T-helper 2 cell (primary cell): ENCODE measurements around the gene SMAP2.
A peak's percentile ranks its signal among the peaks of the same experiment; 100 is the strongest.
"Not testable (repeated sequence)": the region's sequence is repeated elsewhere in the genome, so short reads cannot be mapped to it uniquely, and the experiment has no call there.

Experiments used
- DNase-seq, 5 experiments: peaks; one replicate each; pipeline versions ENCODE4 v3.0.0 to v3.0.0-alpha.2; 2012 to 2022
- total RNA-seq, 2 donors: gene quantifications; one replicate each; lab custom pipeline; 2026; lab: John Stamatoyannopoulos, UW

The SMAP2 gene
- total RNA-seq = 214 to 254 reads per million in 2 donors

DNA sequence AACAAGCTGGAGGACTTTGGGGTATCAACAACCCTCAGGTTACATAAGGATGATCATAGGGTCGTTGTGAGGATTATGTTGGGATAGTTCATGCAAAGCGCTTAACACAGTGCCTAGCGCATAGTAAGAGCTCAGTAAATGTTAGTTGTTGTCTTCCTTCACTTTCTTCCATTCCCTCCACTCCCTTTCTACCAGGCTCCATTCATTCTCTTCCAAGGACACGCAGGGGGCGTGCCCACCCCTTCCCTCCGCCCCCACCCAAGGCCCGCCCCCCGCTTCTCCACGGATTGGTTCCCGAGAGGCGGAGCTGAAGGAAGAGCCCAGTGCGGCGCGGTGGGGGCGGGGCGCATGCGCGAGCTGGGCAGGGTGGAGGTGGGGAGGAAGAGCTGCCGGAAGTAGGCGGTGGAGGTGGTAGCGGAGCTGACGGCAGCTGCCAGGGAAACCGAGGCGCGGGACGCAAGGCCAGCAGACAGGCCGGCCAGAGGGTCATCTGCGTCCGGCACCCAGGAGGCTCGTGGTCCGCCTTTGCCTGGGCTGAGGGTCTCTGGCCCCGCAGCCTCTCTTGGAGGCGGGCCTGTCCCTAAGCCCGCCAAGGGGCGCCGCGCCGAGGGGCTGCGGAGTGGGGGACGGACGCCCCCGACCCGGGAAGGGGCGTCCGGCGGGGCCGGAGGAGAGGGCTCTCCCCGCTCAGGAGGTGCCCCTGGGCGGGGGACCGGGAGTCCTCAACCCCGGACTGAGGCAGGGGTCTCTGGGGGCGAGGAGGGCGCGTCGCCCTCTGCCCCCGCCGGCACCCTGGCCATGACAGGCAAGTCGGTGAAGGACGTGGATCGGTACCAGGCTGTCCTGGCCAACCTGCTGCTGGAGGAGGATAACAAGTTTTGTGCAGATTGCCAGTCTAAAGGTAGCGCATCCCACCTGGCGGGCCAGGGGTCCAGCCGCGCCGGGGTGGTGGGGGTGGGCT is at the start of gene SMAP2:
Gene SMAP2 (plus strand): TSS at position 405 of the 961 bp plus-strand sequence. CDS start 394 bp downstream, at position 799.
- DNase-seq = peak; percentile 93 to 97 (median 94)

DNA sequence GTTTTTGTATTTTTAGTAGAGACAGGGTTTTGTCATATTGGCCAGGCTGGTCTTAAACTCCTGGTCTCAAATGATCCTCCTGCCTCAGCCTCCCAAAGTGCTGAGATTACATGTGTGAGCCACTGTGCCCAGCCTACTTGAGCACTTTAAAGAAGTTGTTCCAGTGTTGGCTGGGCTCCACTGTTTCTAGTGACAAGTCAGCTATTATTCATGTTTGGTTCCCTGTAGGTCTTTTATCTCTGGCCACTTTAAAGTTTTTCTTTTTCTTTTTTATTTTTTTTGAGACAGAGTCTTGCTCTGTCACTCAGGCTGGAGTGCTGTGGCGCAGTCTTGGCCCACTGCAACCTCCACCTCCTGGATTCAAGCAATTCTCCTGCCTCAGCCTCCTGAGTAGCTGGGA is 42.1 kb upstream of the SMAP2 start:
- not testable (repeated sequence) for DNase-seq

DNA sequence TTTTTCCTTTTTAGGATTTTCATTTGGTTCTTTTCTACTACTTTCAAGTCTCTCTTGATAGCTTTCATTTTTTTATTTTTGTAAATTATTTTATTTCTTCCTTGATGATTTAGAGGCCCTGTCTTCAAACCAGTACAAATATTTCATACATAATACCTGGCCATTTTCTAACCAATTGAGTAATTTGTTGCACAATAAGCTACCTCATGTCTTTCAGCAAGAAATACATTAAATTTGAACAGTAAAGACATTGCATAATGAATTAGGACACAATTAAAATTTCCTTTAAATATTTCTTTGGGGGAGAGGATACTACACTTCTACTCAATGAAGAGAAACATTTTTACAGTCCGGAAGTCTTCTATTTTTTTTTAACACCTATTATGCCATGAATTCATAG is 40.8 kb upstream of the SMAP2 start:
- no peak for DNase-seq

DNA sequence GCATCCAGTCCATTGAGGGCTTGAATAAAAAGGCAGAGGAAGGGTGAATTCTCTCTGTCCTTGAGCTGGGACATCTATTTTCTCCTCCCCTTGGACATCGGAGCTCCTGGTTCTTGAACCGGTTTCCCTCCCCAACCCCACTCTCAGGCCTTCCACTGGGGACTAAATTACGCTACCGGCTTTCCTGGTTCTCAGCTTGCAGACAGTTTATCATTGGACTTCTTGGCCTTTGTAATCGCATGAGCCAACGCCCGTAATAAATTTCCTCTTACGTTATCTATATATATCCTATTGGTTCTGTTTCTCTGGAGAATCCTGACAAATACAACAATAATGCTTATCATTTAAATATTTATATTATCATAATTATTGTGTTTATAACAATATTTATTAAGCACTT is 36.1 kb upstream of the SMAP2 start:
- no peak for DNase-seq

- DNase-seq = peak; percentile 71 to 88 (median 79)
Measured at GRCh38 chr1:40338745-40339419, 34.6 kb upstream of the SMAP2 start.

GRCh38 chr1:40339420-40340323 is 33.9 kb upstream of the SMAP2 start:
- no peak for DNase-seq

DNA sequence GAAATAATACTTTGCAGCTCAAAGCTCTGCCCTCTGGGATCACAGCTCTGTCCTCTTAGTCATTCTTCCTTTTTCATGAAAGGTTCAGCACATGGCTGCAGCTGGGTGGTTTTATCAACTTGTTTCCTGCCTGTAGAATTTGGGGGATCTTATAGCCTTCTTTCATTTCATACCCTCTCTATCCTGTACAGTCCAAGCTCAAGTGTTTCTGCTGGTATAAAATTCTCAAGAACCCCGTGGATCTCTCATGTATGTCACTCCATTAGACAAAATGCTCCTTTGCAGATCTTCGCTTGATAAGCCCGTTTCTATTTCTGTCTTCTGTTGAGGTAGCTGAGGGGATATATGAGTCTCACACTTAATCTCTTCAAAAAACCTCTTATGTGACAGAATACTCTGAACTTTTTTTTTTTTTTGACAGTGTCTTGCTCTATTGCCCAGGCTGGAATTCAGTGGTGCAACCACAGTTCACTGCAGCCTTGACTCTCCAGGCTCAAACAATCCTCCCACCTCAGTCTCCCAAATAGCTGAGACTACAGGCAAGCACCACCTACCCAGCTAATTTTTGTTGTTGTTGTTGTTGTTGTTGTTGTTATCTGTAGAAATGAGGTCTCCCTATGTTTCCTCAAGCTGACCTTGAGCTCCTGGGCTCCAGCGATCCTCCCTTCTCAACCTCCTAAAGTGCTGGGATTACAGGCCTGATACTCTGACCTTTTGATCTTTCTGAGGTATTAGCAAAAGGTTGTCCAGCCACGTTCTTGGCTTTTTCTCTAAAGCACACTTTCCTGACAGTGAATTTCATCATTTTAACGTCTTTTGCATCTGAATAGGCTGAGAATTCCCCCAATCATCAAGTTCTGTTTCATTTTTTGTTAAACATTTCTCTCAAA is 31.8 kb upstream of the SMAP2 start:
- peak in 1 of 5 experiments; percentile 57 for DNase-seq

- not testable (repeated sequence) for DNase-seq
Measured at GRCh38 chr1:40342381-40342717, 31.2 kb upstream of the SMAP2 start.

DNA sequence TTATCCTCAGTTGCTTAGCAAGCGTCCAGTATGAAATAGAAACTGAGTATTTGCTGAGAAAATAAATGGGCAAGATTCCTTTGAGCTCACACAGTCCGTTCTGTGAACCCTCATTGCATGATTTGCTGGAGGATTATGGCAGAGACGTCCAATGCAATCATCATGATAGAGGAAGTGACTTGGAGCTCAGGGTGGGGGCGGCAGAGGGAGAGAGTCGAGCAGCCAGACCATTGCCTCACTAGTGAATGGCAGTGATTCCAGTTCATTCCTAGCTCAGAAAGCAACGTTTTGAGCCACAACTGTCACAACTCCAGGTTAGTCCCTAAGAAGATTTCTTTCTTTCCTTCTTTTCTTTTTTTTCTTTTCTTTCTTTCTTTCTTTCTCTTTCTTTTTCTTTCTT is 28.9 kb upstream of the SMAP2 start:
- DNase-seq = peak in 1 of 5 experiments; percentile 54

DNA sequence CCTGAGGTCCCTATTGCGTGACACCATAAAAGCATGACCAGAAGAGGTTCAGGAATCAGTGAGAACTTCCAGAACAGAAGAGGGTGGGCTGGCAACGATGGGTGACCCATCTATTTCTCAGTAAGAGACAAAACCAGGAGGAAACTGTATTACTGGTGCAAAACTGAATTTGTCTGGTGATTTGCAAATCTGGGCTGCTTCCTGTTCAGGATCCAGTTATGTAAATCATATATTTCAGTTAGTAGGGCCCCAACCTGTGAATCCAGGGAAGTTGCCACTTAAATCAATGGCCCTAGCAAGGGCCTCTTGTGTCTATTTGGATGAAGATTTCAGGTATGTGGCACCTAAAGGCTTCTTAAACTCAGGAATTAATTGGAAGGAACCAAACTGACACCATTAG is 23.1 kb upstream of the SMAP2 start:
- no peak for DNase-seq

DNA sequence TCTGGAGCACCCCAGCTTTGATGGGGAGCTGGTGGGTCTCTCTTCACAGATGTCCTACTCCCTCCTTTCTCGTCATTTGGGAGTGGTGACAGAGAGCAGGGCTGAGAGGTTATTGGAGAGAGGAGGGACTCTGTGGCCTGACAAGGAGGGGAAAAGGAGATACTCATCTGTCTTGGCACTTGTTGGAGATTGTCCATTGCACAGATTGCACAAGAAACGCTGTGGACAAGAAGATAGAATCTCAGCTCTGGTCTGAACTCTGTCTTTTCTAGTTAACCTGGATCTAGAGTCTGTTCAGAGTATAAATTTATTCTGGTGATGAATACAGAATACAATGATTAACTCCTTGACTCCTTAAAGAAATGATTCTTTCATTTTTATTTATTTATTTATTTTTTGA is 22.4 kb upstream of the SMAP2 start:
- DNase-seq = no peak

DNA sequence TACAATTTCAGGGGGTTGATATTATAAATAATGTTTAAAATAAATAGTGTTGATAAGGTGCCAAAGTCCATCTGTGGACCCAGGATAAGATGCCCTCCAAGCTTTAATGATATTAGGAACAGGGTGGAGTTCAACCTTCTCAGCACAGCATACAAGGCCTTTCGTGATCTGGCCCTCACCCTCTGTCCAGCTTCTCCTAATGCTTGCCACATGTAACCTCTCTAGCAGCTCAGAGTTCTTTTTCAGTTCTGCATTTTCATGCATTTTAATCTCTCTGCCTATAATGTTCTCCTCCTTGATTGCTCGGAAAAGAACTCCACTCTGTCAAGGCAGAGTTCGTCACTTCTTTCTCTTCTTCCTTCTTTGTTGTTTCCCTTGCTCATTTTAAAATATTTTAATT is 21.4 kb upstream of the SMAP2 start:
- no peak for DNase-seq

GRCh38 chr1:40353082-40353481 is 20.4 kb upstream of the SMAP2 start:
- DNase-seq = no peak

- no peak for DNase-seq
Measured at GRCh38 chr1:40357625-40358024, 15.9 kb upstream of the SMAP2 start.

DNA sequence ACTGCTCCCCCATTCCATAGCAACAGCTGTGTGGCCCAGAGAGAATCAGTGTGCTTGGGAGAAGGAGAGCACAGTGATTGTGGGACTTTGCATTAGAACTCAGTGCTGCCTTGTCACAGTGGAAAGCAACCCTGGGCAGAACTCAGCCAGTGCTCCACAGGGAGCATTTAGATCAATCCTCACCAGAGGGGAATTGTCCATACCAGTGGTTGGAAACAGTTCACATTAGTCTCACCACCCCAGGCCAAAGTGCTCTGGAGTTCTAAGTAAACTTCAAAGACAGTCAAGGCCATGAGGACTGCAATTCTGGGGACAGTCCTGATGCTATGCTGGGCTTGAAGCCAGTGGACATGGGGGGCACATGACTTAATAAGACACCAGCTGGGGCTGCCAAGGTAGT is 12.9 kb upstream of the SMAP2 start:
- no peak for DNase-seq

- DNase-seq = no peak
Measured at GRCh38 chr1:40361201-40361600, 12.3 kb upstream of the SMAP2 start.

- DNase-seq = no peak
Measured at GRCh38 chr1:40361637-40362036, 11.9 kb upstream of the SMAP2 start.

DNA sequence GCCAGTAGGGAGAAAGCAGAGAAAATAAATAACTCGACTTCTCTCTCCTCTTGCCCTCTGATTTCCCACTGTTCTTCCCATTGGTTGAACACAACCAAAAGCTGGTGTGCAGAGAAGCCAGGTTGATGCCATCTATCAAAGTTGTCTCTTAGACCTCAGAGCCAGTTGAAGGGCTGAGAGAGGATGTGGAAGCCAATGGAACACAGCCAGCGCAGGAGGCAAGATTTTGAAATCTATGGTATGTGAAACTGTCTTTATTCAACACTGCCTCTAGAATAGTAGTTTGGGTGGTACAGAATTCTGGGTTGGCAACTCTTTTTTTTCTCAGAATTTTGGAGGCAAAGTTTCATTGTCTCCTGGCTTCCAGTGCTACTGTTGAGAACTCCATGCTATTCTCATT is 11.3 kb upstream of the SMAP2 start:
- DNase-seq = no peak

DNA sequence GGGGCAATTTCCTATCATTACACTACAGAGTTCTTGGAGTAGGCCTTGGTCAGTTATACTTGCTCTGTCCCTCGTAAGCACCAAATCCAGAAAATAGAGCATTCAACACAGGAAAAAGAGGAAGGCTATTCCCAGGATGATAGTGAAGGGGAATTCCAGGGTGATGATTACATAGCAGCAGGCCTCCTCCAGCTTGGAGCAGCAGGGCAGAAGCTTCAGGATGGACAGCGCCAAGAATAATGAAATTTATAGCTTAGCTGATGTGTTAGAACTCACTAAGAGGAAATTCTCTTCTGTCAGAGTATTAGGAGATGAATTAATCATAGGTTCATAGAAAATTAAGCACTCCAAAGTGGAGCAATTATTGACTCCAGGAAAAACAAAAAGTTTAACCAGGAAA is 10.8 kb upstream of the SMAP2 start:
- DNase-seq = no peak

DNA sequence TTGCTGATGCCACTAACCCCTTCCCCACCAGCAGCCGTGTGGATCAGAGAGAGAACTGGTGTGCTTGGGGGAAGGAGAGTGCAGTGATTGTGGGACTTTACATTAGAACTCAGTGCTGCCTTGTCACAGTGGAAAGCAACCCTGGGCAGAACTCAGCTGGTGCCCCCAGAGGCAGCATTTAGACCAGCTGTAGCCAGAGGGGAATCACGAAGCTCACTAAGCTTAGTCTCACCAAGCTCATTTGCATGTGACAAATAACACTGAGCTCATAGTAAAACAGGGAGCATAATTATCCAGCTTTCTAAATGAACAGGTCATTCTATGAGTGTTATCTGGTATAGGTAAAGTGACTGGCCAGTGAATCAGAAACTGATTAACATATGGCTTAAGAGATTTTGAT is 9.8 kb upstream of the SMAP2 start:
- DNase-seq = no peak

- no peak for DNase-seq
Measured at GRCh38 chr1:40371707-40372258, 1.7 kb upstream of the SMAP2 start.
